HepG2 (cell line): ENCODE results near the gene SYTL2. TPM values are rescaled to one million over a fixed set of nuclear protein-coding genes. Genes with fewer than 3 reads are reported as not detected.
A peak's percentile ranks its signal among the peaks of the same experiment; 100 is the strongest.

Experiments
- ARNTL ChIP-seq: sonication (generic); formaldehyde crosslinking; IDR thresholded peaks from 2 replicates; pipeline ENCODE4 v1.4.0; 2020; ENCODE audit warnings: mild to moderate bottlenecking, missing genetic modification reagents
- ATF2 ChIP-seq: sonication (generic); formaldehyde crosslinking; IDR thresholded peaks from 2 replicates; pipeline ENCODE4 v1.4.0; 2020; ENCODE audit warnings: missing genetic modification reagents
- BHLHE40 ChIP-seq: IDR thresholded peaks from 2 replicates; pipeline ENCODE4 v1.6.1; 2011; ENCODE audit warnings: low read length, improper control_type of control experiment
- KIAA2018 ChIP-seq: sonication (generic); formaldehyde crosslinking; IDR thresholded peaks from 2 replicates; pipeline ENCODE4 v1.5.0; 2020; ENCODE audit warnings: mild to moderate bottlenecking, missing genetic modification reagents, borderline replicate concordance
- NCOR1 ChIP-seq: fragments of 200-600 bp; sonication (generic); IDR thresholded peaks from 2 replicates; pipeline ENCODE4 v1.7.0; 2017; ENCODE audit warnings: antibody characterized with exemption, low read length, borderline replicate concordance
- PHF21A ChIP-seq: sonication (generic); formaldehyde crosslinking; IDR thresholded peaks from 2 replicates; pipeline ENCODE4 v1.5.0; 2020; ENCODE audit warnings: mild to moderate bottlenecking, missing genetic modification reagents
- RFX5 ChIP-seq: IDR thresholded peaks from 2 replicates; pipeline ENCODE4 v1.6.1; 2011; ENCODE audit warnings: low read depth, low read length, improper control_type of control experiment
- SUZ12 ChIP-seq: fragments of 150-350 bp; IDR thresholded peaks from 2 replicates; pipeline ENCODE4 v1.6.1; 2014; ENCODE audit warnings: low read depth, low read length
- ZBTB14 ChIP-seq: sonication (generic); formaldehyde crosslinking; IDR thresholded peaks from 2 replicates; pipeline ENCODE4 v1.4.0; 2020; ENCODE audit warnings: missing genetic modification reagents
- ZNF382 ChIP-seq: sonication (generic); formaldehyde crosslinking; IDR thresholded peaks from 2 replicates; pipeline ENCODE4 v1.5.0; 2020; ENCODE audit warnings: missing genetic modification reagents, mild to moderate bottlenecking, borderline replicate concordance
- ZNF501 ChIP-seq: sonication (generic); formaldehyde crosslinking; IDR thresholded peaks from 2 replicates; pipeline ENCODE4 v1.5.1; 2020; ENCODE audit warnings: mild to moderate bottlenecking, moderate library complexity, missing genetic modification reagents
- ZNF503 ChIP-seq: sonication (generic); formaldehyde crosslinking; IDR thresholded peaks from 2 replicates; pipeline ENCODE4 v1.4.0; 2020; ENCODE audit warnings: missing genetic modification reagents
- ZNF564 ChIP-seq: sonication (generic); formaldehyde crosslinking; IDR thresholded peaks from 2 replicates; pipeline ENCODE4 v1.8.1; 2023; ENCODE audit warnings: mild to moderate bottlenecking, missing genetic modification reagents
- ZNF737 ChIP-seq: sonication (generic); formaldehyde crosslinking; IDR thresholded peaks from 2 replicates; pipeline ENCODE4 v1.5.0; 2020; ENCODE audit warnings: missing genetic modification reagents, mild to moderate bottlenecking, borderline replicate concordance
- ZNF740 ChIP-seq: sonication (generic); formaldehyde crosslinking; IDR thresholded peaks from 2 replicates; pipeline ENCODE4 v1.4.0; 2020; ENCODE audit warnings: missing genetic modification reagents
- ZNF781 ChIP-seq: sonication (generic); formaldehyde crosslinking; IDR thresholded peaks from 2 replicates; pipeline ENCODE4 v1.5.1; 2020; ENCODE audit warnings: borderline replicate concordance, mild to moderate bottlenecking, missing genetic modification reagents; ENCODE audit errors: not compliant biosample characterization
- polyA plus RNA-seq, 8 experiments: library from polyadenylated mRNA; depleted of rRNA in 3 of 8; stranded (reverse) in 7 of 8; unstranded in 1 of 8; fragments of >200 nt; fragmentation: Illumina TruSeq in 4 of 8; extraction: Trizol in 4 of 8; gene quantifications; 2 replicates each; pipeline versions ENCODE4 v1.2.1 to v1.2.3, GENCODE V29; 2011 to 2016; ENCODE audit warnings: low read depth in 4 of 8, missing spikeins in 1 of 8, mixed read lengths in 1 of 8; ENCODE audit not compliant: insufficient read depth in 1 of 8
- total RNA-seq, 5 experiments: library from RNA; depleted of rRNA; stranded (reverse); fragments of >200 nt; fragmentation: Illumina TruSeq; extraction: Trizol; gene quantifications; 2 replicates each; pipeline ENCODE4 v1.2.3, GENCODE V29; 2016; ENCODE audit warnings: low read depth in 1 of 5

Gene SYTL2
- total and polyA plus RNA-seq, 2 of the 13 experiments (the other 11 are each of a cell fraction or from before 2014, with no cell fraction given), result 0.77 to 0.90 TPM

GRCh38 chr11:85647604-85648299 is 163.2 kb downstream of the SYTL2 start, which contains the start of gene TMEM126A (continued):
- TF ChIP-seq ZNF503 (CRISPR knock-in tag), result no peak
- TF ChIP-seq RFX5, result no peak
- no peak for TF ChIP-seq ZBTB14 (CRISPR knock-in tag)
- TF ChIP-seq ARNTL, result no peak
- TF ChIP-seq ZNF564 (CRISPR knock-in tag), result 0 out of 2 replicates have a peak, but pooled peaks have one; percentile 14
- no peak for TF ChIP-seq PHF21A (CRISPR knock-in tag)
- peak; percentile 87 for TF ChIP-seq ZNF501 (CRISPR knock-in tag)
- TF ChIP-seq ZNF382 (CRISPR knock-in tag), result no peak
- no peak for TF ChIP-seq NCOR1
- no peak for TF ChIP-seq ZNF740 (CRISPR knock-in tag)
- TF ChIP-seq ZNF737 (CRISPR knock-in tag), result no peak
- no peak for TF ChIP-seq SUZ12
- no peak for TF ChIP-seq BHLHE40
- peak; percentile 15 for TF ChIP-seq ZNF781 (CRISPR knock-in tag)
- TF ChIP-seq KIAA2018 (CRISPR knock-in tag), result no peak
- peak; percentile 71; the same call in 1 of the 2 replicates for TF ChIP-seq ATF2
